HEK293T (cell line): Measurements from ENCODE around the gene SUPT16H.

Experiments
- CTCF ChIA-PET: fragments of 350-600 bp; formaldehyde crosslinking; extraction: SDS; loops from one replicate; lab custom pipeline; 2021; ENCODE audit warnings: antibody characterized with exemption, inconsistent platforms; lab: Yijun Ruan, JAX
- POLR2A ChIA-PET: fragments of 350-600 bp; formaldehyde crosslinking; extraction: SDS; loops from one replicate; lab custom pipeline; 2020; ENCODE audit warnings: antibody characterized with exemption, inconsistent platforms; lab: Yijun Ruan, JAX
- DNase-seq: peaks from one replicate; pipeline ENCODE4 v3.0.0; 2012; ENCODE audit warnings: mixed read lengths; ENCODE audit errors: extremely low spot score
- ARNT ChIP-seq: fragments of 450-650 bp; IDR thresholded peaks from 2 replicates; pipeline ENCODE4 v1.6.1; 2017; ENCODE audit warnings: mild to moderate bottlenecking
- BHLHE40 ChIP-seq: fragments of 450-650 bp; IDR thresholded peaks from 2 replicates; pipeline ENCODE4 v1.6.1; 2016; ENCODE audit warnings: mild to moderate bottlenecking, moderate library complexity, borderline replicate concordance
- CTBP1 ChIP-seq: fragments of 450-650 bp; IDR thresholded peaks from 2 replicates; pipeline ENCODE4 v1.6.1; 2016; ENCODE audit warnings: borderline replicate concordance
- ELF4 ChIP-seq: fragments of 450-650 bp; IDR thresholded peaks from 2 replicates; pipeline ENCODE4 v1.6.1; 2017; ENCODE audit warnings: antibody characterized with exemption
- FOXA1 ChIP-seq: fragments of 450-650 bp; IDR thresholded peaks from 2 replicates; pipeline ENCODE4 v1.6.1; 2016; ENCODE audit warnings: mild to moderate bottlenecking
- FOXK2 ChIP-seq: fragments of 450-650 bp; IDR thresholded peaks from 2 replicates; pipeline ENCODE4 v1.6.1; 2016; ENCODE audit warnings: mild to moderate bottlenecking
- FOXM1 ChIP-seq: fragments of 450-650 bp; IDR thresholded peaks from 2 replicates; pipeline ENCODE4 v1.6.1; 2017; ENCODE audit warnings: mild to moderate bottlenecking, borderline replicate concordance
- HDGF ChIP-seq: fragments of 450-650 bp; IDR thresholded peaks from 2 replicates; pipeline ENCODE4 v1.6.1; 2017; ENCODE audit warnings: antibody characterized with exemption, borderline replicate concordance
- L3MBTL2 ChIP-seq: fragments of 450-650 bp; conservative IDR thresholded peaks from 2 replicates; pipeline ENCODE4 v1.6.1; 2016; ENCODE audit warnings: mild to moderate bottlenecking
- LEF1 ChIP-seq: fragments of 450-650 bp; IDR thresholded peaks from 2 replicates; pipeline ENCODE4 v1.6.1; 2017; ENCODE audit warnings: mild to moderate bottlenecking, borderline replicate concordance
- NFRKB ChIP-seq: fragments of 450-650 bp; IDR thresholded peaks from 2 replicates; pipeline ENCODE4 v1.6.1; 2016; ENCODE audit warnings: mild to moderate bottlenecking, moderate library complexity
- SP1 ChIP-seq: fragments of 450-650 bp; IDR thresholded peaks from 2 replicates; pipeline ENCODE4 v1.6.1; 2017
- SUZ12 ChIP-seq: fragments of 450-650 bp; IDR thresholded peaks from 2 replicates; pipeline ENCODE4 v1.6.1; 2016; ENCODE audit warnings: mild to moderate bottlenecking
- TARDBP ChIP-seq: fragments of 450-650 bp; IDR thresholded peaks from 2 replicates; pipeline ENCODE4 v1.6.1; 2016
- ZNF384 ChIP-seq: fragments of 450-650 bp; IDR thresholded peaks from 2 replicates; pipeline ENCODE4 v1.6.1; 2016
- TF ChIP-seq, protein P1 (sequence below): fragments of 450-650 bp; IDR thresholded peaks from 2 replicates; pipeline ENCODE4 v1.6.1; 2016

SUPT16H gene

DNA sequence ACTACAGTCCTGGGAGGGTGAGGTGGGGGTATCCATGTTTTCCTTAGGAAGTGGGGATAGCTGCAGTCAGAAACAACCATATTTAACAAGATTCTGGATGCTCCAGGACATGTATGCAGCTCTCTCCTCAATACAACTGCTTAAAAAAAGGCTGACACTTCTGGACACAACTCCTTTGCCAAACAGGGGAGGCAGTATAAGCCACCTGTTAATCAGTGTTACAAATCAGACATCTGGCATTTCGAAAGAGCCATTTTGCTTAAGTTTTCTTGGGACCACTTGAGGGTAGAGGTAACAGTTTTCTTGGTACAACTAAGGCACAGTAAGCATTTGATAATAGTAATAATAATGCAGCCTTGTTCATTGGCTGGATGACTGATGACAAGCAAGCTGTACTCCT, 56.8 kb downstream of the SUPT16H start:
- ChIA-PET CTCF (interaction anchor here (0.7 to 1.4 kb wide), 3 partner anchors 10 to 17 kb away, joined by 3 to 4 read pairs (median 3); no protein-coding TSS in a partner anchor), POLR2A (interaction anchor here (1.0 kb wide), 1 partner anchor 62 kb away, joined by 3 read pairs; no protein-coding TSS in a partner anchor)
- DNase-seq = no peak
- TF ChIP-seq ZNF384 (no peak), SUZ12 (no peak), FOXK2 (no peak), TARDBP (no peak), ELF4 (no peak), HDGF (no peak), CTBP1 (no peak), NFRKB (no peak), ARNT (no peak), L3MBTL2 (no peak), LEF1 (no peak)
- TF ChIP-seq, protein P1, sequence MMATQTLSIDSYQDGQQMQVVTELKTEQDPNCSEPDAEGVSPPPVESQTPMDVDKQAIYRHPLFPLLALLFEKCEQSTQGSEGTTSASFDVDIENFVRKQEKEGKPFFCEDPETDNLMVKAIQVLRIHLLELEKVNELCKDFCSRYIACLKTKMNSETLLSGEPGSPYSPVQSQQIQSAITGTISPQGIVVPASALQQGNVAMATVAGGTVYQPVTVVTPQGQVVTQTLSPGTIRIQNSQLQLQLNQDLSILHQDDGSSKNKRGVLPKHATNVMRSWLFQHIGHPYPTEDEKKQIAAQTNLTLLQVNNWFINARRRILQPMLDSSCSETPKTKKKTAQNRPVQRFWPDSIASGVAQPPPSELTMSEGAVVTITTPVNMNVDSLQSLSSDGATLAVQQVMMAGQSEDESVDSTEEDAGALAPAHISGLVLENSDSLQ = no peak

DNA sequence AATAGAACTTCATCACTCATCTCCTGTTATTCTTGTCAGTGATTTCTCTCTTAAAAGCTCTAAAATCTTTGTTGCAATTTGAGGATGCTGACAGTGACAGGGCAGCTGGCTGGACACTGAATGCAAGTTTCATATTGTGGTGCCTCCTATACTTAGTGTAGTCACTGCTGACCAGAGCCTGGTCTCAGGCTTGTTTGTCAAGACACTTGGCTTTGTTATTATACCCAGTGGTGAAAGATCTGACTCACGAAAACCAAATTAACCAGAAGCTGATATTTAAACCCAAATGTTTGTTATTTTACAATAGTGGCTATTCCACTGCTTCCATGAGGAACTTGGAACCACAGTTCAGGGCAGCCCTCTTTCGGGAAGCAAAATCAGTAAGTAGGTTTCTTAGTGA, 61.1 kb downstream of the SUPT16H start:
- no peak for TF ChIP-seq HDGF
- no peak for TF ChIP-seq ELF4
- no peak for TF ChIP-seq FOXM1
- TF ChIP-seq TARDBP = no peak
- no peak for TF ChIP-seq FOXA1
- TF ChIP-seq ZNF384 = no peak
- TF ChIP-seq NFRKB = no peak
- TF ChIP-seq BHLHE40 = no peak
- no peak for TF ChIP-seq SUZ12
- no peak for TF ChIP-seq FOXK2
- no peak for TF ChIP-seq CTBP1
- TF ChIP-seq, protein P1 = no peak
- no peak for TF ChIP-seq ARNT
- CTCF ChIA-PET = no interaction called here
- DNase-seq = no peak
- POLR2A ChIA-PET = interaction anchor here (2.0 kb wide), 1 partner anchor 14 kb away, joined by 7 read pairs; no protein-coding TSS in a partner anchor

DNA sequence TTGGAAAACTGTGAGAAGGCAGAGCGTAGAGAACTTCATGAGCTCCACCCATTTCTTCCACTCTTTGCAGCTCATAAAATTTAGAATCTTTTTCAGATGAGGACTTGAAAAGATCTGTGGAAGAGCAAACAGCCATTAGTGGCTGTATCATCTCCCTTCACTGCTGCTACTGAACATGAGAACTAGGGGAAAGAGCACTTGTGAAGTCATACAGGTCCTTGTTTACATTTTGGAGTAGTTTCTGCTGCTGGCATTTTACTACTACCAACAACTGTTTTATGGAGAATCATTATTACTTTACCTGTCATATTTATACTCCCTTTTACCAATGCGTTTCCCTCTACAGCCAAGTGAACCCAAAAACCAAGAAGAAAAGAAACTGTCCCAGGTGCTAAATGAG, 62.9 kb downstream of the SUPT16H start:
- ChIA-PET POLR2A (interaction anchor here (1.9 to 2.0 kb wide), 2 partner anchors 12 kb away, joined by 6 to 7 read pairs; no protein-coding TSS in a partner anchor), CTCF (interaction anchor here (1.0 kb wide), 1 partner anchor 10 kb away, joined by 5 read pairs; no protein-coding TSS in a partner anchor)
- DNase-seq = no peak
- no peak for TF ChIP-seq BHLHE40
- peak; percentile 49 for TF ChIP-seq L3MBTL2

DNA sequence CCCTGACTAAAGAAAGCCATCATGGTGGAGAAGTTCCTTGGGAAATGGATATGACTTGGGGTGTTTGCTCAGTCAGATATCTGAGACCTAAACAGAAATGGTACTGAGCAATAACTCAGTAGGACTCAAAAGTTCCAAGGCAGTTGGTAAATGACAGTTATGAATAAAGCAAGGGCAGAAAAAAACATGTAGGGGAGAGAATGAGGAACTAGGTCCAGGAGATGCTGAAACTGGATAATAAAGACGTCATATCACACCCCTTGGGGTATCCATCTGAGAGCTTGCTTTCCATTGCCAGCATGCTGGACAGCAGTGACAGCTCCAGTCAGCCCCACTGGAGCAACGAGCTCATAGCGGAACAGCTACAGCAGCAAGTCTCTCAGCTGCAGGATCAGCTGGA, 66.4 kb downstream of the SUPT16H start:
- TF ChIP-seq SP1 = no peak
- TF ChIP-seq NFRKB = no peak
- TF ChIP-seq TARDBP = no peak
- no peak for TF ChIP-seq LEF1
- TF ChIP-seq FOXK2 = no peak
- TF ChIP-seq, protein P1 = 0 out of 2 replicates have a peak, but pooled peaks have one; percentile 4
- DNase-seq = no peak
- CTCF ChIA-PET = no interaction called here
- POLR2A ChIA-PET = interaction anchor here (1.0 to 1.4 kb wide), 3 partner anchors 8 to 16 kb away, joined by 3 to 9 read pairs (median 4); no protein-coding TSS in a partner anchor

DNA sequence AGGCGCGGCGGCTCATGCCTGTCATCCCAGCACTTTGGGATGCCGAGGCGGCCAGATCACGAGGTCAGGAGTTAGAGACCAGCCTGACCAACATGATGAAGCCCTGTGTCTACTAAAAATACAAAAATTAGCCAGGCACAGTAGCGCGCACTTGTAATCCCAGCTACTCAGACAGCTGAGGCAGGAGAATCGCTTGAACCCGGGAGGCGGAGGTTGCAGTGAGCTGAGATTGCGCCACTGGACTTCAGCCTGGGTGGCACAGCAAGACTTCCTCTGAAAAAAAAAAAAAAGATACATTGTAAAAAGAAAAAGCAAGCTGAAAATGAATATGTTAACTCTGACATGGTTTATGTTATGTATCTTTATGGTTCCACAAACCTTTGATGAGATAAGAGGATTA, 70.3 kb downstream of the SUPT16H start:
- DNase-seq = no peak
- POLR2A ChIA-PET = no interaction called here
- CTCF ChIA-PET = no interaction called here
- no peak for TF ChIP-seq BHLHE40
- TF ChIP-seq SUZ12 = no peak
- no peak for TF ChIP-seq FOXK2
- no peak for TF ChIP-seq ELF4
- TF ChIP-seq FOXA1 = no peak
- no peak for TF ChIP-seq SP1
- TF ChIP-seq, protein P1 = no peak
- no peak for TF ChIP-seq ZNF384
- no peak for TF ChIP-seq ARNT

DNA sequence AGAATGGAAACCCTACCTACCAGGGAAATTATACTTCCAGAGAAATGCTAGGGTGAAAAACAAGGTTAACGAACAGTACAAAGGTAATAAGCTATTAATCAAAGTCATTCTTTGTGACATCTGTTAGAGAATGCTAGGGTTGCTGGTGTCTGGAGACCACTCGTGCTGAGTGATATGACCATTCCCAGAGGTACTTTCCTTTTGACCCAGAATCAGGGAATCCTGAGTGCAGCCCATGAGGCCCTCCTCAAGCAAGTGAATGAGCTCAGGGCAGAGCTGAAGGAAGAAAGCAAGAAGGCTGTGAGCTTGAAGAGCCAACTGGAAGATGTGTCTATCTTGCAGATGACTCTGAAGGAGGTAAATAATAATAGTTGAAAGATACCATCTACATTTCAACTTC, 72.2 kb downstream of the SUPT16H start:
- POLR2A ChIA-PET = interaction anchor here (0.6 to 1.5 kb wide), 5 partner anchors 8 to 215 kb away, joined by 3 to 6 read pairs (median 3); partner anchors contain the start of gene SALL2
- DNase-seq = no peak
- no peak for TF ChIP-seq FOXK2
- no peak for TF ChIP-seq LEF1
- no peak for TF ChIP-seq BHLHE40
- no peak for TF ChIP-seq ELF4
- TF ChIP-seq, protein P1 = peak; percentile 34; the same call in 1 of the 2 replicates
- TF ChIP-seq ZNF384 = no peak
- CTCF ChIA-PET = interaction anchor here (1.1 kb wide), 2 partner anchors 9 to 15 kb away, joined by 4 to 5 read pairs; no protein-coding TSS in a partner anchor
